HepG2 (cell line): ENCODE data around the gene CHCHD3. TPM values are rescaled to one million over a fixed set of nuclear protein-coding genes. Genes with fewer than 3 reads are reported as not detected.

Experiments used
- ADNP ChIP-seq: sonication (generic); formaldehyde crosslinking; IDR thresholded peaks from 2 replicates; pipeline ENCODE4 v1.4.0; 2020; ENCODE audit warnings: missing genetic modification reagents
- CREM ChIP-seq, 2 experiments: sonication (generic) in 1 of 2; formaldehyde crosslinking in 1 of 2; IDR thresholded peaks; 2 replicates each; pipeline versions ENCODE4 v1.4.0 to v1.6.1; 2016 to 2020; ENCODE audit warnings: antibody characterized with exemption in 1 of 2, mild to moderate bottlenecking in 1 of 2, missing genetic modification reagents in 1 of 2
- GATAD1 ChIP-seq: IDR thresholded peaks from 2 replicates; pipeline ENCODE4 v1.6.1; 2016; ENCODE audit warnings: missing genetic modification reagents, missing compliant biosample characterization
- KDM3A ChIP-seq: IDR thresholded peaks from 2 replicates; pipeline ENCODE4 v1.6.1; 2018; ENCODE audit warnings: low read depth, missing compliant biosample characterization
- KDM4B ChIP-seq: sonication (generic); formaldehyde crosslinking; IDR thresholded peaks from 2 replicates; pipeline ENCODE4 v1.4.0; 2020; ENCODE audit warnings: missing genetic modification reagents
- MAFG ChIP-seq: sonication (generic); formaldehyde crosslinking; IDR thresholded peaks from 2 replicates; pipeline ENCODE4 v1.5.1; 2020; ENCODE audit warnings: mild to moderate bottlenecking, missing genetic modification reagents
- MIER3 ChIP-seq: IDR thresholded peaks from 2 replicates; pipeline ENCODE4 v1.6.1; 2016; ENCODE audit warnings: missing compliant biosample characterization, borderline replicate concordance
- MLLT10 ChIP-seq: sonication (generic); formaldehyde crosslinking; IDR thresholded peaks from 2 replicates; pipeline ENCODE4 v1.4.0; 2020; ENCODE audit warnings: missing genetic modification reagents
- NBN ChIP-seq: fragments of 450-650 bp; conservative IDR thresholded peaks from 2 replicates; pipeline ENCODE4 v1.6.1; 2017
- RFX5 ChIP-seq: IDR thresholded peaks from 2 replicates; pipeline ENCODE4 v1.6.1; 2011; ENCODE audit warnings: low read depth, low read length, improper control_type of control experiment
- SMAD1 ChIP-seq: sonication (generic); formaldehyde crosslinking; IDR thresholded peaks from 2 replicates; pipeline ENCODE4 v1.4.0; 2020; ENCODE audit warnings: missing genetic modification reagents, low read depth, mild to moderate bottlenecking, borderline replicate concordance
- ZFP82 ChIP-seq: sonication (generic); formaldehyde crosslinking; IDR thresholded peaks from 2 replicates; pipeline ENCODE4 v1.5.1; 2020; ENCODE audit warnings: mild to moderate bottlenecking, missing genetic modification reagents, borderline replicate concordance
- ZFY ChIP-seq: sonication (generic); formaldehyde crosslinking; IDR thresholded peaks from 2 replicates; pipeline ENCODE4 v1.4.0; 2020; ENCODE audit warnings: missing genetic modification reagents
- ZNF335 ChIP-seq: sonication (generic); formaldehyde crosslinking; IDR thresholded peaks from 2 replicates; pipeline ENCODE4 v1.4.0; 2020; ENCODE audit warnings: missing genetic modification reagents
- ZNF354B ChIP-seq: sonication (generic); formaldehyde crosslinking; IDR thresholded peaks from 2 replicates; pipeline ENCODE4 v1.8.0; 2022; ENCODE audit warnings: mild to moderate bottlenecking, missing genetic modification reagents
- ZNF549 ChIP-seq: sonication (generic); formaldehyde crosslinking; IDR thresholded peaks from 2 replicates; pipeline ENCODE4 v1.5.0; 2020; ENCODE audit warnings: missing genetic modification reagents
- ZNF564 ChIP-seq: sonication (generic); formaldehyde crosslinking; IDR thresholded peaks from 2 replicates; pipeline ENCODE4 v1.8.1; 2023; ENCODE audit warnings: mild to moderate bottlenecking, missing genetic modification reagents
- ZNF567 ChIP-seq: sonication (generic); formaldehyde crosslinking; IDR thresholded peaks from 2 replicates; pipeline ENCODE4 v1.8.1; 2023; ENCODE audit warnings: mild to moderate bottlenecking, missing genetic modification reagents, borderline replicate concordance
- ZNF781 ChIP-seq: sonication (generic); formaldehyde crosslinking; IDR thresholded peaks from 2 replicates; pipeline ENCODE4 v1.5.1; 2020; ENCODE audit warnings: borderline replicate concordance, mild to moderate bottlenecking, missing genetic modification reagents; ENCODE audit errors: not compliant biosample characterization
- ZNF788 ChIP-seq: sonication (generic); formaldehyde crosslinking; IDR thresholded peaks from 2 replicates; pipeline ENCODE4 v1.5.0; 2020; ENCODE audit warnings: mild to moderate bottlenecking, missing genetic modification reagents, borderline replicate concordance
- polyA plus RNA-seq, 8 experiments: library from polyadenylated mRNA; depleted of rRNA in 3 of 8; stranded (reverse) in 7 of 8; unstranded in 1 of 8; fragments of >200 nt; fragmentation: Illumina TruSeq in 4 of 8; extraction: Trizol in 4 of 8; gene quantifications; 2 replicates each; pipeline versions ENCODE4 v1.2.1 to v1.2.3, GENCODE V29; 2011 to 2016; ENCODE audit warnings: low read depth in 4 of 8, missing spikeins in 1 of 8, mixed read lengths in 1 of 8; ENCODE audit not compliant: insufficient read depth in 1 of 8
- total RNA-seq, 5 experiments: library from RNA; depleted of rRNA; stranded (reverse); fragments of >200 nt; fragmentation: Illumina TruSeq; extraction: Trizol; gene quantifications; 2 replicates each; pipeline ENCODE4 v1.2.3, GENCODE V29; 2016; ENCODE audit warnings: low read depth in 1 of 5
- TF ChIP-seq, protein P1 (sequence below): IDR thresholded peaks from 2 replicates; pipeline ENCODE4 v1.6.1; 2016
- TF ChIP-seq, protein P2 (sequence below): sonication (generic); formaldehyde crosslinking; IDR thresholded peaks from 2 replicates; pipeline ENCODE4 v1.4.0; 2020; ENCODE audit warnings: missing genetic modification reagents
- TF ChIP-seq, protein P3 (sequence below): IDR thresholded peaks from 2 replicates; pipeline ENCODE4 v1.6.1; 2016; ENCODE audit warnings: low read depth, borderline replicate concordance
- TF ChIP-seq, protein P4 (sequence below): sonication (generic); formaldehyde crosslinking; IDR thresholded peaks from 2 replicates; pipeline ENCODE4 v1.5.0; 2020; ENCODE audit warnings: mild to moderate bottlenecking, missing genetic modification reagents
- TF ChIP-seq, protein P5 (sequence below): sonication (generic); formaldehyde crosslinking; IDR thresholded peaks from 2 replicates; pipeline ENCODE4 v1.9.0; 2021; ENCODE audit warnings: missing genetic modification reagents, borderline replicate concordance

CHCHD3 gene
- total and polyA plus RNA-seq, 2 of the 13 experiments (the other 11 are each of a cell fraction or from before 2014, with no cell fraction given), result 32.7 to 86.8 TPM

GRCh38 chr7:133081599-133082389 is at the start of gene CHCHD3 (continued):
- peak; percentile 56 for TF ChIP-seq ZNF781 (CRISPR knock-in tag)
- TF ChIP-seq, protein P1, sequence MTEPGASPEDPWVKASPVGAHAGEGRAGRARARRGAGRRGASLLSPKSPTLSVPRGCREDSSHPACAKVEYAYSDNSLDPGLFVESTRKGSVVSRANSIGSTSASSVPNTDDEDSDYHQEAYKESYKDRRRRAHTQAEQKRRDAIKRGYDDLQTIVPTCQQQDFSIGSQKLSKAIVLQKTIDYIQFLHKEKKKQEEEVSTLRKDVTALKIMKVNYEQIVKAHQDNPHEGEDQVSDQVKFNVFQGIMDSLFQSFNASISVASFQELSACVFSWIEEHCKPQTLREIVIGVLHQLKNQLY (CRISPR knock-in tag), result no peak
- TF ChIP-seq ZNF549 (CRISPR knock-in tag), result no peak
- no peak; the same call in 1 of the 2 replicates for TF ChIP-seq ZNF564 (CRISPR knock-in tag)
- 0 out of 2 replicates have a peak, but pooled peaks have one; percentile 65 for TF ChIP-seq SMAD1 (CRISPR knock-in tag)
- TF ChIP-seq, protein P2, sequence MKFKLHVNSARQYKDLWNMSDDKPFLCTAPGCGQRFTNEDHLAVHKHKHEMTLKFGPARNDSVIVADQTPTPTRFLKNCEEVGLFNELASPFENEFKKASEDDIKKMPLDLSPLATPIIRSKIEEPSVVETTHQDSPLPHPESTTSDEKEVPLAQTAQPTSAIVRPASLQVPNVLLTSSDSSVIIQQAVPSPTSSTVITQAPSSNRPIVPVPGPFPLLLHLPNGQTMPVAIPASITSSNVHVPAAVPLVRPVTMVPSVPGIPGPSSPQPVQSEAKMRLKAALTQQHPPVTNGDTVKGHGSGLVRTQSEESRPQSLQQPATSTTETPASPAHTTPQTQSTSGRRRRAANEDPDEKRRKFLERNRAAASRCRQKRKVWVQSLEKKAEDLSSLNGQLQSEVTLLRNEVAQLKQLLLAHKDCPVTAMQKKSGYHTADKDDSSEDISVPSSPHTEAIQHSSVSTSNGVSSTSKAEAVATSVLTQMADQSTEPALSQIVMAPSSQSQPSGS, result no peak
- no peak for TF ChIP-seq KDM4B (CRISPR knock-in tag)
- TF ChIP-seq, protein P3, sequence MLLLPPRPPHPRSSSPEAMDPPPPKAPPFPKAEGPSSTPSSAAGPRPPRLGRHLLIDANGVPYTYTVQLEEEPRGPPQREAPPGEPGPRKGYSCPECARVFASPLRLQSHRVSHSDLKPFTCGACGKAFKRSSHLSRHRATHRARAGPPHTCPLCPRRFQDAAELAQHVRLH (CRISPR knock-in tag), result peak; percentile 69; the same call in 1 of the 2 replicates
- TF ChIP-seq ZFP82 (CRISPR knock-in tag), result no peak
- TF ChIP-seq ZNF354B (CRISPR knock-in tag), result no peak
- TF ChIP-seq, protein P4, sequence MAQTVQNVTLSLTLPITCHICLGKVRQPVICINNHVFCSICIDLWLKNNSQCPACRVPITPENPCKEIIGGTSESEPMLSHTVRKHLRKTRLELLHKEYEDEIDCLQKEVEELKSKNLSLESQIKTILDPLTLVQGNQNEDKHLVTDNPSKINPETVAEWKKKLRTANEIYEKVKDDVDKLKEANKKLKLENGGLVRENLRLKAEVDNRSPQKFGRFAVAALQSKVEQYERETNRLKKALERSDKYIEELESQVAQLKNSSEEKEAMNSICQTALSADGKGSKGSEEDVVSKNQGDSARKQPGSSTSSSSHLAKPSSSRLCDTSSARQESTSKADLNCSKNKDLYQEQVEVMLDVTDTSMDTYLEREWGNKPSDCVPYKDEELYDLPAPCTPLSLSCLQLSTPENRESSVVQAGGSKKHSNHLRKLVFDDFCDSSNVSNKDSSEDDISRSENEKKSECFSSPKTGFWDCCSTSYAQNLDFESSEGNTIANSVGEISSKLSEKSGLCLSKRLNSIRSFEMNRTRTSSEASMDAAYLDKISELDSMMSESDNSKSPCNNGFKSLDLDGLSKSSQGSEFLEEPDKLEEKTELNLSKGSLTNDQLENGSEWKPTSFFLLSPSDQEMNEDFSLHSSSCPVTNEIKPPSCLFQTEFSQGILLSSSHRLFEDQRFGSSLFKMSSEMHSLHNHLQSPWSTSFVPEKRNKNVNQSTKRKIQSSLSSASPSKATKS (CRISPR knock-in tag), result no peak
- TF ChIP-seq KDM3A (CRISPR knock-in tag), result no peak
- TF ChIP-seq, protein P5, sequence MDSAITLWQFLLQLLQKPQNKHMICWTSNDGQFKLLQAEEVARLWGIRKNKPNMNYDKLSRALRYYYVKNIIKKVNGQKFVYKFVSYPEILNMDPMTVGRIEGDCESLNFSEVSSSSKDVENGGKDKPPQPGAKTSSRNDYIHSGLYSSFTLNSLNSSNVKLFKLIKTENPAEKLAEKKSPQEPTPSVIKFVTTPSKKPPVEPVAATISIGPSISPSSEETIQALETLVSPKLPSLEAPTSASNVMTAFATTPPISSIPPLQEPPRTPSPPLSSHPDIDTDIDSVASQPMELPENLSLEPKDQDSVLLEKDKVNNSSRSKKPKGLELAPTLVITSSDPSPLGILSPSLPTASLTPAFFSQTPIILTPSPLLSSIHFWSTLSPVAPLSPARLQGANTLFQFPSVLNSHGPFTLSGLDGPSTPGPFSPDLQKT (CRISPR knock-in tag), result no peak
- TF ChIP-seq CREM (IDR thresholded peaks at IDR 0.05), result peak; percentile 95
- TF ChIP-seq CREM (CRISPR knock-in tag; IDR thresholded peaks at IDR 0.05), result no peak
- peak; percentile 97 for TF ChIP-seq ZFY (CRISPR knock-in tag)
- no peak for TF ChIP-seq ZNF567 (CRISPR knock-in tag)
- TF ChIP-seq RFX5, result no peak
- TF ChIP-seq GATAD1 (CRISPR knock-in tag), result peak; percentile 89
- TF ChIP-seq MLLT10 (CRISPR knock-in tag), result no peak
- peak; percentile 46; the same call in 1 of the 2 replicates for TF ChIP-seq ZNF335 (CRISPR knock-in tag)
- peak; percentile 60 for TF ChIP-seq MIER3 (CRISPR knock-in tag)
- TF ChIP-seq MAFG (CRISPR knock-in tag), result no peak
- TF ChIP-seq ZNF788 (CRISPR knock-in tag), result no peak
- TF ChIP-seq ADNP (CRISPR knock-in tag), result no peak
- TF ChIP-seq NBN, result no peak
